ENCODE data around the gene TMEM255B.
A peak's percentile ranks its signal among the peaks of the same experiment; 100 is the strongest.

Gene TMEM255B

GRCh38 chr13:113838711-113839201 lies 79.7 kb downstream of the TMEM255B start:
- Mint-ChIP-seq H3K9me3 (peaks cover 5 to 15% of the 10 kb centered on the region in 2 donors), H3K27ac (no peak overlapping the region), H3K4me3 (no peak overlapping the region), H3K4me1 (peaks cover 62% of the 10 kb centered on the region), H3K27me3 (peaks cover 30% of the 10 kb centered on the region)
- DNase-seq (no peak), ATAC-seq (no peak)

DNA sequence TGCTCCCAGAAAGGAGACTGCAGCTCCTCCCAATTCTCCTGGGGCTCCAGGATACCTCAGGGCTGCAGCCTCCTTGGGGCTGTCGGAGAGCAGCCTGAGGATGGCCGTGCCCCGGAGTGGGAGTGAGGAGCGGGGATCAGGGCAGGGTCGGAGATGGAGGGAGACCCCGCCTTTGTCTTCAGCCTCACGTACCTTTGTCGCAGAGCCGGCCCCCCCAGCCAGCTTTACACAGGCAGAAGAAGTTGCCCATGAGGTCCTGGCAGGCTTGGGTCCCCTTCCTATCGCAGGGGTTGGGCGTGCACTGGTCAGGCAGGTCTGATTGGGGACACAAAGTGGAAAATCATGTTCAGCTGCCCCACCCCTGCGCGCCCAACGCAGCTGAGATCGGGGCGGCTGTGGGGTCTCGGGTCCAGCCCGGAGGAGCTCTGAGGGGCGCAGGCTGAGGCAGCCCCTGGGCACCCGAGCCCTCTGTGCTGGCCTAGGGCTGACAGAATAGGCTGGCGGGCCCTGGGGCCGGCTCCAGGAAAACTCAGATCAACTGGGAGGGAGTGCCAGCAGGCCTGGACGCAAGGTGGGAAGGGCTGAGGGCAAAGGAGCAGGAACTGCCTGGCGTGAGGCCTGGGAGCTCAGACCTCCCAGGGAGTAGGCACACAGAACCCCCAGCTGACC lies 80.6 kb downstream of the TMEM255B start:
- Mint-ChIP-seq H3K4me3 (no peak overlapping the region), H3K27ac (peak overlapping the region in 1 of 2 donors; percentile 71), H3K9me3 (peaks cover 5 to 15% of the 10 kb centered on the region in 2 donors), H3K4me1 (peaks cover 72% of the 10 kb centered on the region), H3K27me3 (peaks cover 30% of the 10 kb centered on the region)
- ATAC-seq (no peak), DNase-seq (no peak)

GRCh38 chr13:113840541-113841352 lies 81.7 kb downstream of the TMEM255B start:
- no peak for ATAC-seq

DNA sequence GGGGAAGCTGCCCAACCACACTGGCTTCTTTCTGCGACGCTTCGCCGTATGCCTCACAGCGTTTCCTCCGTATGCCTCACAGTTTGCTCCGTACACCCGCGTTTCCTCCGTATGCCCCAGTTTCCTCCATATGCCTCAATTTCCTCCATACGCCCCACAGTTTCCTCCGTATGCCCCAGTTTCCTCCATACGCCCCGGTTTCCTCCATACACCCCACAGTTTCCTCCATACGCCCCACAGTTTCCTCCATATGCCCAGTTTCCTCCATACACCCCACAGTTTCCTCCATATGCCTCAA lies 82.3 kb downstream of the TMEM255B start:
- ATAC-seq (no peak), DNase-seq (no peak)
- Mint-ChIP-seq H3K9me3 (peaks cover 5 to 15% of the 10 kb centered on the region in 2 donors), H3K27ac (no peak overlapping the region), H3K4me1 (peaks cover 83% of the 10 kb centered on the region), H3K27me3 (peaks cover 30% of the 10 kb centered on the region), H3K4me3 (peak overlapping the region in 1 of 2 donors; percentile 51)

More at GRCh38 chr13:113840541-113841352, 81.7 kb downstream of the TMEM255B start:
- peaks cover 77% of the 10 kb centered on the region for H3K4me1 Mint-ChIP-seq
- no peak for DNase-seq
- peak overlapping the region in 1 of 2 donors; percentile 51 for H3K4me3 Mint-ChIP-seq
- no peak overlapping the region for H3K27ac Mint-ChIP-seq
- H3K9me3 Mint-ChIP-seq: peaks cover 5 to 15% of the 10 kb centered on the region in 2 donors
- H3K27me3 Mint-ChIP-seq: peaks cover 30% of the 10 kb centered on the region

GRCh38 chr13:113842336-113843062 lies 83.5 kb downstream of the TMEM255B start:
- peaks cover 5 to 15% of the 10 kb centered on the region in 2 donors for H3K9me3 Mint-ChIP-seq
- H3K27me3 Mint-ChIP-seq: peaks cover 23% of the 10 kb centered on the region
- H3K27ac Mint-ChIP-seq: no peak overlapping the region
- H3K4me1 Mint-ChIP-seq: peaks cover 86% of the 10 kb centered on the region
- H3K4me3 Mint-ChIP-seq: no peak overlapping the region
- DNase-seq: no peak
- no peak for ATAC-seq

DNA sequence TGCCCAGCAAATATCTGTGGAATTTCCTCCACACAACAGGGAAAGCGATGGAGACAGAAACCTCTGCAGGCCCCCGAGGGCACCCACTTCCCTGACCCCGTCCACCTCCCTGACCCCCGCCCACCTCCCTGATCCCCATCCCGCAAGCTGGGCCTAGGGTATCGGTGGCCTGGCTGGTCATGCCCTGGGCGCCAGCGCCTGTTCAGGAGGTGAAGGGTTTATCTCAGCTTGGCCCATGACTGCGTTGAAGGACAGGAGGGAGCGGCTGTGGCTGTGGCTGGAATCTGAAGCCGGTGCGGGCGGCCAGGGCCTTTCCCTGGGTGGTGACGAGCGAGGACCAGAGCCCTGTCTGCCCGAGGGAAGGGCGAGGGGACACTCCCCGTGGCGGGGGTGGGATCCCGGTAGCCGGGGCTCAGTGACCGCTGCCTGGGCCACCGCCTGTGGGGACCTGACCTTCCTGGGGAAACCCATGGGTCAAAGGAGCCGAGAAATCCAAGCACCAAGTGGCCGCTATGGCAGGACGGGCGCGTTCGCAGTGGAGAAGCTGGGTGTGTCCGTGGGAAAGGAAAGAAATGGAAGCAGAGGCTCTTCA lies 84.1 kb downstream of the TMEM255B start:
- Mint-ChIP-seq H3K4me1 (peaks cover 80% of the 10 kb centered on the region), H3K9me3 (peaks cover 5 to 15% of the 10 kb centered on the region in 2 donors), H3K4me3 (no peak overlapping the region), H3K27me3 (peaks cover 16% of the 10 kb centered on the region), H3K27ac (no peak overlapping the region)
- DNase-seq: no peak
- ATAC-seq: no peak

GRCh38 chr13:113843864-113844556 lies 85.0 kb downstream of the TMEM255B start:
- DNase-seq: no peak
- no peak overlapping the region for H3K4me3 Mint-ChIP-seq
- H3K27ac Mint-ChIP-seq: no peak overlapping the region
- H3K4me1 Mint-ChIP-seq: peaks cover 80% of the 10 kb centered on the region
- H3K27me3 Mint-ChIP-seq: peaks cover 15% of the 10 kb centered on the region
- no peak for ATAC-seq
- peaks cover 5 to 15% of the 10 kb centered on the region in 2 donors for H3K9me3 Mint-ChIP-seq

GRCh38 chr13:113845055-113845454 lies 86.0 kb downstream of the TMEM255B start:
- Mint-ChIP-seq H3K4me1 (peaks cover 71% of the 10 kb centered on the region), H3K27ac (peak overlapping the region in 1 of 2 donors; percentile 27), H3K9me3 (peaks cover 5 to 15% of the 10 kb centered on the region in 2 donors), H3K4me3 (no peak overlapping the region), H3K27me3 (peaks cover 15% of the 10 kb centered on the region)
- ATAC-seq (no peak), DNase-seq (no peak)

GRCh38 chr13:113845723-113846635 lies 87.0 kb downstream of the TMEM255B start:
- peak; percentile 34 for ATAC-seq

DNA sequence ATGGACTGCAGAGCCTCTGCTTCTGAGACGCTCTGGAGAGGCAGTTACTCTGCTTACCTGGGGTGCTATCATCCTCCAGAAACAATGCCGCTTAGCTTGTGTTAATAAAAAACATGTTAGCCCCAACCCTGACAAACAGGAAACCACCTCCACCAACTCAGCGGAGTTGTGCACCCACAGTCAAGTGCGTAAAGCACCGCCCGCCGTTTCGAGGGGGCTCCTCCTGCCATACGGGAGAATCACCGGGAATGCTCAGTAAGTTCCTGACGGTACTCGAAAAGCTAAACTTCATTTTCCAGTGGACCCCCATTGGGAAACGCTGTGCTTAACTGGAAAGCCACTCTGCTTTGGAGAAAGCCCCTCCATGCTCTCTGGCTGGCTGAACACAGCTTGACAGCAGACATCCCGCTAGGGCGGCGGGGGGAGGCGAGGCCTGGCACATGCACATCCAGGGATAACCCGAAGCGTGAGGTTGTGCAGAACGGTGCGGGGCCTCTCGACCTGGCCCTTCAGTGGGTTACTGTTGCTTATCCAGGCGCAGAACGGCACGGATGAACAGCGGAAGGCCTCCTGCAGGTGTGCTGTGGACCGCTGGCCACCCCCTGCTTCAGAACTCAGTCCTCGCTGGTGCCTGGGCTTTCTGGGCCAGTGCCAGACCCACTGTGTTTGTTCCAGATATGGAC lies 87.8 kb downstream of the TMEM255B start:
- ATAC-seq (peak; percentile 81), DNase-seq (no peak)
- peaks cover 6% of the 10 kb centered on the region for H3K27me3 Mint-ChIP-seq
- peaks cover 54% of the 10 kb centered on the region for H3K4me1 Mint-ChIP-seq
- peak overlapping the region in 1 of 2 donors; percentile 79 for H3K4me3 Mint-ChIP-seq
- peaks cover 4 to 8% of the 10 kb centered on the region in 2 donors for H3K9me3 Mint-ChIP-seq
- no peak overlapping the region for H3K27ac Mint-ChIP-seq

More at GRCh38 chr13:113845723-113846635, 87.0 kb downstream of the TMEM255B start:
- Mint-ChIP-seq H3K4me3 (peak overlapping the region; percentile 9 to 79), H3K4me1 (peaks cover 62% of the 10 kb centered on the region), H3K9me3 (peaks cover 5 to 15% of the 10 kb centered on the region in 2 donors), H3K27ac (no peak overlapping the region), H3K27me3 (peaks cover 14% of the 10 kb centered on the region)
- DNase-seq: no peak

DNA sequence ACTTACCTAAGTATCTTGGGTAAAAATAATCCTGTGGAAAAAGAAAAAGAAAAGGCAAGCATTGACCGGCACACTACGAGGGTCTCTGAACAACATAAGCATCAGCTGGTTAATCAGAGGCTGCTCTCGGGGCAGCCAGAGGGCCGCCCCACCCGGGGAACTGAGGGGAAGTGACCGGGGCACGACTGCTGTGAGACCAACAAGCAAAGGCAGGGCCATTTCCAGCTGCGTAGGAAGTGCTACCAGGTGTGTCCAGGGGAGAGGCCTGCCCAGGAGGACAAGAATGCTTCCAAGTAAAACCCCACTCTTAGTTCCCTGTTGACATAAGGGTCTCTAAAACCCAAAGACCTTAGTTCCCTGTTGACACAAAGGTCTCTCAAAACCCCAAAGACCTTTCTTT lies 89.0 kb downstream of the TMEM255B start:
- H3K27me3 Mint-ChIP-seq: no peaks in the 10 kb centered on the region
- H3K9me3 Mint-ChIP-seq: no peaks in the 10 kb centered on the region
- DNase-seq (no peak), ATAC-seq (no peak)
- H3K4me3 Mint-ChIP-seq: no peak overlapping the region
- peaks cover 47% of the 10 kb centered on the region for H3K4me1 Mint-ChIP-seq
- H3K27ac Mint-ChIP-seq: no peak overlapping the region

GRCh38 chr13:113848431-113849260 lies 89.6 kb downstream of the TMEM255B start:
- H3K4me3 Mint-ChIP-seq: no peak overlapping the region
- no peak overlapping the region for H3K27ac Mint-ChIP-seq
- peaks cover 49% of the 10 kb centered on the region for H3K4me1 Mint-ChIP-seq
- H3K27me3 Mint-ChIP-seq: peaks cover 1% of the 10 kb centered on the region
- DNase-seq (no peak), ATAC-seq (no peak)
- H3K9me3 Mint-ChIP-seq: no peaks in the 10 kb centered on the region

- Mint-ChIP-seq H3K9me3 (no peaks in the 10 kb centered on the region), H3K4me1 (peaks cover 49% of the 10 kb centered on the region), H3K4me3 (no peak overlapping the region), H3K27ac (no peak overlapping the region), H3K27me3 (peaks cover 10% of the 10 kb centered on the region)
- ATAC-seq (no peak), DNase-seq (no peak)
Observed at GRCh38 chr13:113849546-113849945, 90.5 kb downstream of the TMEM255B start.
